Prostate gland (tissue), 2 donors: ENCODE measurements around the gene NTNG1. TPM values are rescaled to one million over a fixed set of nuclear protein-coding genes. Genes with fewer than 3 reads are reported as not detected.
"Not testable (repeated sequence)": the region's sequence is repeated elsewhere in the genome, so short reads cannot be mapped to it uniquely, and the experiment has no call there.

Experiments used
- DNase-seq: peaks from one replicate; pipeline ENCODE4 v3.0.0-alpha.2; 2019; ENCODE audit warnings: low spot score
- H3K27ac ChIP-seq, 2 donors: fragments of 200-600 bp; sonication (generic); 2 replicates each; pipeline ENCODE4 v1.5.1; 2017 to 2019
- H3K27me3 ChIP-seq: fragments of 200-600 bp; sonication (generic); replicated peaks from 2 replicates; pipeline ENCODE4 v1.5.1; 2019; ENCODE audit not compliant: insufficient read depth
- H3K36me3 ChIP-seq, 2 donors: fragments of 200-600 bp; sonication (generic); 1 replicate in 1 of 2; 2 replicates in 1 of 2; pipeline versions ENCODE4 v1.5.1 to v1.8.1; 2017 to 2019
- H3K4me1 ChIP-seq: fragments of 200-600 bp; sonication (generic); replicated peaks from 2 replicates; pipeline ENCODE4 v1.5.1; 2019
- H3K4me3 ChIP-seq, 2 donors: fragments of 200-600 bp; sonication (generic); 2 replicates each; pipeline ENCODE4 v1.5.1; 2017 to 2019
- H3K9me3 ChIP-seq: fragments of 200-600 bp; sonication (generic); 2 replicates; pipeline ENCODE4 v1.5.1; 2017
- POLR2A ChIP-seq: fragments of 450-650 bp; IDR thresholded peaks from one replicate; pipeline ENCODE4 v1.6.1; 2016; ENCODE audit warnings: antibody characterized with exemption, mild to moderate bottlenecking
- POLR2AphosphoS5 ChIP-seq: sonication (generic); formaldehyde crosslinking; IDR thresholded peaks from one replicate; pipeline ENCODE4 v1.6.1; 2017; ENCODE audit warnings: antibody characterized with exemption
- WGBS: methylation state at CpG from one replicate; pipeline ENCODE4 v1.1.5; 2018; 5-methylcytosine and 5-hydroxymethylcytosine counted together
- intact Hi-C: fragments of 100-400 bp; cut with DNase I; formaldehyde crosslinking; loops from one replicate; pipeline ENCODE4 v1.14.2; 2022
- total RNA-seq, 2 donors: library from RNA; depleted of rRNA; stranded (reverse); fragments of >200 nt; gene quantifications; one replicate each; pipeline ENCODE4 v1.1.0, GENCODE V29; 2016
- TF ChIP-seq, protein P1 (sequence below), 4 experiments: fragments of 200-600 bp in 2 of 4; fragments of 450-650 bp in 2 of 4; sonication (generic) in 2 of 4; IDR thresholded peaks; 1 replicate in 3 of 4; 2 replicates in 1 of 4; pipeline ENCODE4 v1.5.1; 2016 to 2019; ENCODE audit warnings: antibody characterized with exemption in 4 of 4, mild to moderate bottlenecking in 2 of 4, moderate library complexity in 2 of 4

NTNG1 gene
- total RNA-seq = 1 to 10 TPM; 2.6 to 5.1 TPM

DNA sequence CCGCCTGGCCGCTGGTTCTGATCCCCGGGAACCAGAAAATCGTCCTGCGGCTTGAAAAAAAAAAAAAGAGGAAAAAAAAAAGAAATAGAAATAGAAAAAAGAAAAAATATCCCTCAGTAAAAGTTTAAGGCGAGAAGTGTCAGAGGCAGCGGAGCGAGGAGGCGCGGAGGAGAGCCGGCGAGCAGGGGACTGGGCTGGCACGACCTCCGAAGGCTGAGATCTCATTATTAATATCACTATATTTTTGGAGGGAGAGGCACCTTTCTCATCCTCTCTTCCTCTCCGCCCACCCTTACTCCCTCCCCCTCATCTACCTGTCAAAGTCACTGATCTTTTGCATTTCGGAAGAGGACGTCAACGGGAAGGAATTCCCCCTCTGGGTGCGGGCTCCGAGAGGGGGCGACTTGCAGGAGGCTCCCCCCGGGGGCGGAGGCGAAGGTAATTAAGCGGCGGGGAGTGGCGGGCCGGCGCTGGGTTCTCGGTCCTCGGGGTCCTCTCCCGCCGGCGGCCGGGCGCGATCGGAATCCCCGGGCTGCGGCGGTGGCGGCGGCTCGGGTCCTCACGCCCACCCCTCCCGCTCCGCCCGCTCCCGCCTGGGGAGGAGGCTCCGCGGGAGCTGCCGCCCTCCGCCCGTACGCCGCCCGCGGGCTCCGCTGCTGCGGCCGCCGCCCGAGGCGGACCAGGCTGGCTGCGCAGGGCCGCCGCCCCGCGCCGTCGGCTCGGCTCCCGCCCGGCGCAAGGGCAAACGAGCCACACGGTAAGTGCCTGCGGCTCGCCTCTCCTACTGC lies at the start of gene NTNG1:
NTNG1 (plus strand) TSS at position 337 of the 788 bp plus-strand sequence.
- Histone ChIP-seq H3K27me3 (no peaks in the 10 kb centered on the region), H3K9me3 (no peaks in the 10 kb centered on the region), H3K4me1 (no peaks in the 10 kb centered on the region), H3K4me3 (peak within 1 kb of the TSS; percentile 44 to 47), H3K36me3 (no peaks in the 10 kb centered on the region), H3K27ac (peak within 1 kb of the TSS in 1 of 2 donors; percentile 41)
- TF ChIP-seq POLR2AphosphoS5 = no peak
- TF ChIP-seq POLR2A = no peak
- TF ChIP-seq, protein P1, sequence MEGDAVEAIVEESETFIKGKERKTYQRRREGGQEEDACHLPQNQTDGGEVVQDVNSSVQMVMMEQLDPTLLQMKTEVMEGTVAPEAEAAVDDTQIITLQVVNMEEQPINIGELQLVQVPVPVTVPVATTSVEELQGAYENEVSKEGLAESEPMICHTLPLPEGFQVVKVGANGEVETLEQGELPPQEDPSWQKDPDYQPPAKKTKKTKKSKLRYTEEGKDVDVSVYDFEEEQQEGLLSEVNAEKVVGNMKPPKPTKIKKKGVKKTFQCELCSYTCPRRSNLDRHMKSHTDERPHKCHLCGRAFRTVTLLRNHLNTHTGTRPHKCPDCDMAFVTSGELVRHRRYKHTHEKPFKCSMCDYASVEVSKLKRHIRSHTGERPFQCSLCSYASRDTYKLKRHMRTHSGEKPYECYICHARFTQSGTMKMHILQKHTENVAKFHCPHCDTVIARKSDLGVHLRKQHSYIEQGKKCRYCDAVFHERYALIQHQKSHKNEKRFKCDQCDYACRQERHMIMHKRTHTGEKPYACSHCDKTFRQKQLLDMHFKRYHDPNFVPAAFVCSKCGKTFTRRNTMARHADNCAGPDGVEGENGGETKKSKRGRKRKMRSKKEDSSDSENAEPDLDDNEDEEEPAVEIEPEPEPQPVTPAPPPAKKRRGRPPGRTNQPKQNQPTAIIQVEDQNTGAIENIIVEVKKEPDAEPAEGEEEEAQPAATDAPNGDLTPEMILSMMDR (IDR thresholded peaks at IDR 0.05) = no peak
- intact Hi-C loops = loop anchor here (5.0 kb wide), 1 partner anchor 84 kb away; the partner anchor contains the start of gene PRMT6
- under 1% methylated on average over 38 of the region's 79 CpGs for WGBS
- DNase-seq = peak; percentile 6

DNA sequence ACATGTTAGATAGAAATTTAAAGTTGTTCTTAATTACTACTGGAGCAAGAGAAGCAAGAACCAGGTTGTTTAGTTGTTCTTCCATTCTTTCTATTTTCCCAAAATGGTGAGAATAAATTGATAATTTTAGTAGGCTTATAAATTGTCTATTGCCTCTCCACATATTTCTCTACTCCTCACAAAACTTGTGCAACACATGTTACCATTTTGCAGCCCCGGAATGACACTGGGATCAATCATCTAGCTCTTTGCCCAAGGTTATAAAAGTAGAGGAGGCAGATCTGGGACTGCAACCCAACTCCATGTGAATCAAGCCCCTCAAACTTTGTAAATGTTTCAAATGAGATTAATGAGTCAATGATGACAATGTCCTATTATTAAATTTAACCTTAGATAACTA lies 49.4 kb upstream of the NTNG1 start:
- TF ChIP-seq, protein P1 (IDR thresholded peaks at IDR 0.05) = no peak
- TF ChIP-seq POLR2A = no peak
- no peak for TF ChIP-seq POLR2AphosphoS5
- H3K4me3 ChIP-seq = no peak overlapping the region
- WGBS = 79% methylated on average over 1 of the region's 1 CpG
- no peaks in the 10 kb centered on the region for H3K9me3 ChIP-seq
- no peaks in the 10 kb centered on the region for H3K36me3 ChIP-seq
- no peaks in the 10 kb centered on the region for H3K4me1 ChIP-seq
- H3K27ac ChIP-seq = no peak overlapping the region
- DNase-seq = no peak
- H3K27me3 ChIP-seq = no peaks in the 10 kb centered on the region
- intact Hi-C loops = no loop called here

DNA sequence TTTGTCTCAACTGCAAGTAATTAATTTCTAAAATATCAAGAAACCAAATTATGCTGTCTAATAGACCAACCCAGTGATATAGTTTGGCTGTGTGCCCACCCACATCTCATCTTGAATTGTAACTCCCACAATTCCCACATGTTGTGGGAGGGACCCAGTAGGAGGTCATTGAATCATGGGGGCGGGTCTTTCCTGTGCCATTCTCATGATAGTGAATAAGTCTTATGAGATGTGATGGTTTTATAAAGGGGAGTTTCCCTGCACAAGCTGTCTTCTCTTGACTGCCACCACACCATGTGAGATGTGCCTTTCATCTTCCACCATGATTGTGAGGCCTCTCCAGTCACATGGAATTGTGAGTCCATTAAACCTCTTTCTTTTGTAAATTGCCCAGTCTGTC lies 47.4 kb upstream of the NTNG1 start:
- H3K36me3 ChIP-seq, H3K4me3 ChIP-seq, H3K4me1 ChIP-seq, H3K27me3 ChIP-seq, H3K9me3 ChIP-seq, intact Hi-C loops, H3K27ac ChIP-seq, DNase-seq: not testable (repeated sequence)
- 89% methylated on average over 1 of the region's 1 CpG for WGBS

DNA sequence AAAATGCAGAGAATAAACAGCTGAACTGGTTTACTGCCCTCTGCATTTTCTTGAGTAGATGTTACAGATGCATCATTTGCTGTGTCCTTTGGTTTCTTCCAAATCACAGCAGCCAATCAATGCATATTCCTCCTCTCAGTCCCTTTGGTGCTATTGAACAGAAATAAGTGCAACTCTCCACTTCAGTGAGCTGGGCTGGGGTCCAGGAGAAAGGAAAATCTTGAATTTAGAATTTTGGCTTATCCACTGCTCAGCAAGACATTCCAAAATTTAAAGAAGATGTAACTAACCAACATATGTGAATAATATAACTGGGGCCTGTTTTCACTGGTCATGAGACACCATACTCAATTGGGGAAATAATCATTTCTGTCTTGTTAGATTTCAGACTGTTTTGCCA lies 45.2 kb upstream of the NTNG1 start:
- H3K4me1 ChIP-seq = no peaks in the 10 kb centered on the region
- H3K36me3 ChIP-seq = no peaks in the 10 kb centered on the region
- H3K4me3 ChIP-seq = no peak overlapping the region
- no peak for DNase-seq
- intact Hi-C loops = no loop called here
- no peaks in the 10 kb centered on the region for H3K9me3 ChIP-seq
- H3K27ac ChIP-seq = no peak overlapping the region
- H3K27me3 ChIP-seq = no peaks in the 10 kb centered on the region
- TF ChIP-seq, protein P1 (IDR thresholded peaks at IDR 0.05) = no peak
- TF ChIP-seq POLR2A (no peak), POLR2AphosphoS5 (no peak)

DNA sequence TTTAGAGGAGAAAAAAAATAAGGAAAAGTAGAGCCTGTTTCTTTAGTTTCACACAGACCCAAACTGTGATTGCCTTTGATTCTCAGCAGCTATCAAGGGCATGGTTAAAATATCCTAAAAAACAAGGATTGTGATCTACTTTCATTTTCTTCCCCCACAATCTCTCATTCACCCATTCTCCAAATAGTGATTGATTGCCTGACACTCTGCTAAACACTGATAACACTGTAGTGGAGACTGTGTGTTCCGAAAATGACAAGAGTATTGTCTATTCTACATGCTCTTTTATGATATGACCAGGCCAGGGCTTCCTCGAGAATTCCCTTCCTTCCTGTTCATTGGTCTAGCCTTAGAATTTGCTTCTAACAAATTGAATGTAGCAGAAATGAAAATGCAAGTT lies 44.1 kb upstream of the NTNG1 start:
- TF ChIP-seq POLR2AphosphoS5 = no peak
- TF ChIP-seq, protein P1 (IDR thresholded peaks at IDR 0.05) = no peak
- TF ChIP-seq POLR2A = no peak
- H3K36me3 ChIP-seq = no peaks in the 10 kb centered on the region
- H3K4me3 ChIP-seq = no peak overlapping the region
- no peaks in the 10 kb centered on the region for H3K9me3 ChIP-seq
- DNase-seq = no peak
- intact Hi-C loops = no loop called here
- H3K4me1 ChIP-seq = no peaks in the 10 kb centered on the region
- WGBS = 66% methylated on average over 2 of the region's 2 CpGs
- no peaks in the 10 kb centered on the region for H3K27me3 ChIP-seq
- no peak overlapping the region for H3K27ac ChIP-seq
